Activated T-cell treated with anti-CD3 and anti-CD28 coated beads, Interleukin-2, amount 50 U/mL, for 72 hours (primary cell): ENCODE results near the gene NDUFS1. TPM values are rescaled to one million over a fixed set of nuclear protein-coding genes. Genes with fewer than 3 reads are reported as not detected.
A peak's percentile ranks its signal among the peaks of the same experiment; 100 is the strongest.
"Not testable (repeated sequence)": the region's sequence is repeated elsewhere in the genome, so short reads cannot be mapped to it uniquely, and the experiment has no call there.

ENCODE experiments used
- ATAC-seq, 2 donors: fragments of 150-1000 bp; cut with Tn5 transposase; replicated peaks in 1 of 2; 2 replicates each; pipeline ENCODE4 v1.10.0; 2021; ENCODE audit warnings: moderate library complexity in 2 of 2, mild to moderate bottlenecking in 1 of 2
- DNase-seq, 2 donors: peaks; one replicate each; pipeline ENCODE4 v3.0.0; 2021 to 2022; ENCODE audit warnings: mixed read lengths in 1 of 2
- H3K27ac Mint-ChIP-seq: one replicate; pipeline ENCODE4 v1.8.0; 2022; ENCODE audit warnings: mild to moderate bottlenecking, moderate library complexity, mixed read lengths
- H3K27me3 Mint-ChIP-seq: one replicate; pipeline ENCODE4 v1.8.0; 2022; ENCODE audit warnings: low read depth, mixed read lengths
- H3K36me3 Mint-ChIP-seq, 2 donors: one replicate each; pipeline ENCODE4 v1.8.0; 2022; ENCODE audit warnings: mixed read lengths in 2 of 2, mild to moderate bottlenecking in 1 of 2; ENCODE audit not compliant: insufficient read depth in 2 of 2
- H3K4me1 Mint-ChIP-seq: one replicate; pipeline ENCODE4 v1.8.0; 2022; ENCODE audit warnings: low read depth, mixed read lengths
- H3K4me3 Mint-ChIP-seq, 2 donors: one replicate each; pipeline ENCODE4 v1.8.0; 2022; ENCODE audit warnings: mild to moderate bottlenecking in 2 of 2, mixed read lengths in 2 of 2, moderate library complexity in 2 of 2
- H3K9me3 Mint-ChIP-seq, 2 donors: one replicate each; pipeline ENCODE4 v1.8.0; 2022; ENCODE audit warnings: mixed read lengths in 2 of 2
- total RNA-seq, 2 donors: library from RNA; stranded (reverse); gene quantifications; one replicate each; pipeline ENCODE4 v1.2.3, GENCODE V29; 2022

Gene NDUFS1
- total RNA-seq, 2 donors from 2014 or later = 72.2 to 90.2 TPM

DNA sequence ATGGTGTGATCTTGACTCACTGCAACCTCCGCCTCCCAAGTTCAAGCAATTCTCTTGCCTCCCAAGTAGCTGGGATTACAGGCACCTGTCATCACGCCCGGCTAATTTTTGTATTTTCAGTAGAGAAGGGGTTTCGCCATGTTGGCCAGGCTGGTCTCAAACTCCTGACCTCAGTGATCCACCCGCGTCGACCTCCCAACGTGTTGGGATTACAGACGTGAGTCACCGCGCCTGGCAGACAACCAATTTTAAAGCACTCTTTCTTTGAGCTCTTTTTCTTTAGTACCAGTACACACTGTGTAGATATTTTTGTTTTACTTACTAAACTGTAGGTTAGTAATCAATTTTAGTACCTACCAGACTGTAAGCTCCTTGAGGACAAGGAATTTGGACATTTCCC, 2.2 kb downstream of the NDUFS1 start:
- Mint-ChIP-seq H3K36me3 (peaks cover 12 to 22% of the 10 kb centered on the region in 2 donors), H3K27ac (peak overlapping the region; percentile 33), H3K4me1 (peaks cover 39% of the 10 kb centered on the region), H3K4me3 (peak overlapping the region in 1 of 2 donors; percentile 25)
- DNase-seq, H3K27me3 Mint-ChIP-seq, ATAC-seq, H3K9me3 Mint-ChIP-seq: not testable (repeated sequence)

DNA sequence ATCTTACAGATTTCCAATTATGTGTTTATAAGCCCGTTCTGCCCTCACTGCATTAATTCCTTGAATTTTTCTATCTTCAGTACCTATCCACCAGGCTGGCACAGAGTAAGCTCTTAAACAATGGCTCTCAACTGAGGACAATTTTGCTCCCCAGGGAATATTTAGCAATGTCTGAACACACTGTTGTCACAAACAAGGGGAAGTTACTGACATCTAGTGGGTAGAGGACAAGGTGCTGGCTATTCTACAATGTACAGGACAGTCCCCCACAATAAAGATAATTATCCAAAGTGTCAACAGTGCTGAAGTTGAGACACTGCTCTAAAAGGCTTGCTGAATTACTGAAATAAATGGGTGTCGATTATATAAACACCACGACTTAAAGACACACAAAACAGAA, 5.0 kb downstream of the NDUFS1 start:
- peaks cover 26% of the 10 kb centered on the region for H3K4me1 Mint-ChIP-seq
- no peak for DNase-seq
- H3K4me3 Mint-ChIP-seq = no peak overlapping the region
- no peak for ATAC-seq
- peaks cover 10 to 22% of the 10 kb centered on the region in 2 donors for H3K36me3 Mint-ChIP-seq
- no peaks in the 10 kb centered on the region for H3K9me3 Mint-ChIP-seq
- H3K27ac Mint-ChIP-seq = no peak overlapping the region
- H3K27me3 Mint-ChIP-seq = no peaks in the 10 kb centered on the region

- DNase-seq = no peak
- no peak for ATAC-seq
- H3K9me3 Mint-ChIP-seq = no peaks in the 10 kb centered on the region
- H3K4me1 Mint-ChIP-seq = peaks cover 6% of the 10 kb centered on the region
- no peaks in the 10 kb centered on the region for H3K27me3 Mint-ChIP-seq
- H3K36me3 Mint-ChIP-seq = peaks cover 10 to 22% of the 10 kb centered on the region in 2 donors
- peak overlapping the region; percentile 34 for H3K27ac Mint-ChIP-seq
- H3K4me3 Mint-ChIP-seq = no peak overlapping the region
These were observed 8.6 kb downstream of the NDUFS1 start for GRCh38 chr2:206150631-206151030.

- Mint-ChIP-seq H3K4me1 (peaks cover 6% of the 10 kb centered on the region), H3K4me3 (no peak overlapping the region)
- no peak for ATAC-seq
These were observed 9.1 kb downstream of the NDUFS1 start for GRCh38 chr2:206150168-206150567.

DNA sequence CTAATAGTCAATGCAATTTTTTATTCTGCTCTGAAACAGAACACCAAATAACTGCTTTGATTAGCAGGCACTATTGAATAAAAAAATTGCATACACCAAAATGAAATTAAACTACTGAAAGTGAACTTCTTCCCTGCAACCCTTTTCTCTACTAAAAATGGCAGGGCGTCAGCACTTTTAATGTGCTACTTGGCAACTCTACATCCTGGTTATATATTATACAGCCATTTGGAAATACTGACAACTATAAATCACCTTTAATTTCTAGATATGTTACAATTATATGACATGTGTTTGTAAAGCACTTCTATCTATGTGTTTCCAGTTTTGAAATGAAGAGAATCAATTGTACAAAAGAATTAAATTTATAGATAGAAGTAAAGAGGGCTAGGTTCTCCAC, 9.9 kb downstream of the NDUFS1 start:
- Mint-ChIP-seq H3K27me3 (no peaks in the 10 kb centered on the region), H3K36me3 (peaks cover 10 to 25% of the 10 kb centered on the region in 2 donors), H3K9me3 (no peaks in the 10 kb centered on the region), H3K4me1 (peaks cover 5% of the 10 kb centered on the region), H3K27ac (no peak overlapping the region), H3K4me3 (no peak overlapping the region)
- ATAC-seq = no peak
- no peak for DNase-seq

More at GRCh38 chr2:206150168-206150567, 9.1 kb downstream of the NDUFS1 start:
- Mint-ChIP-seq H3K27me3 (no peaks in the 10 kb centered on the region), H3K36me3 (peaks cover 10 to 22% of the 10 kb centered on the region in 2 donors), H3K27ac (peak overlapping the region; percentile 34), H3K9me3 (no peaks in the 10 kb centered on the region)
- DNase-seq = no peak

- Mint-ChIP-seq H3K4me3 (no peak overlapping the region), H3K36me3 (peaks cover 9 to 28% of the 10 kb centered on the region in 2 donors), H3K9me3 (no peaks in the 10 kb centered on the region), H3K4me1 (no peaks in the 10 kb centered on the region), H3K27me3 (no peaks in the 10 kb centered on the region), H3K27ac (no peak overlapping the region)
- no peak for ATAC-seq
- DNase-seq = no peak
These were observed 13.6 kb downstream of the NDUFS1 start for GRCh38 chr2:206145665-206146064.

GRCh38 chr2:206144383-206144782, 14.9 kb downstream of the NDUFS1 start:
- no peaks in the 10 kb centered on the region for H3K27me3 Mint-ChIP-seq
- no peaks in the 10 kb centered on the region for H3K4me1 Mint-ChIP-seq
- peak overlapping the region; percentile 46 for H3K27ac Mint-ChIP-seq
- no peak overlapping the region for H3K4me3 Mint-ChIP-seq
- H3K9me3 Mint-ChIP-seq = no peaks in the 10 kb centered on the region
- DNase-seq (no peak), ATAC-seq (no peak)
- H3K36me3 Mint-ChIP-seq = peaks cover 2 to 21% of the 10 kb centered on the region in 2 donors

- H3K27me3 Mint-ChIP-seq = no peaks in the 10 kb centered on the region
- DNase-seq (no peak), ATAC-seq (no peak)
- H3K27ac Mint-ChIP-seq = no peak overlapping the region
- no peaks in the 10 kb centered on the region for H3K9me3 Mint-ChIP-seq
- no peak overlapping the region for H3K4me3 Mint-ChIP-seq
- peaks cover 0 to 16% of the 10 kb centered on the region in 2 donors for H3K36me3 Mint-ChIP-seq
- no peaks in the 10 kb centered on the region for H3K4me1 Mint-ChIP-seq
These were observed 15.8 kb downstream of the NDUFS1 start for GRCh38 chr2:206143451-206143850.

GRCh38 chr2:206127656-206128055, 31.6 kb downstream of the NDUFS1 start:
- Mint-ChIP-seq H3K36me3 (peaks cover 2 to 17% of the 10 kb centered on the region in 2 donors), H3K4me1 (no peaks in the 10 kb centered on the region), H3K27ac (no peak overlapping the region), H3K27me3 (no peaks in the 10 kb centered on the region), H3K4me3 (no peak overlapping the region), H3K9me3 (no peaks in the 10 kb centered on the region)
- ATAC-seq = no peak
- DNase-seq = no peak

- Mint-ChIP-seq H3K4me3 (no peak overlapping the region), H3K36me3 (peaks cover 9 to 25% of the 10 kb centered on the region in 2 donors), H3K9me3 (peaks cover 0 to 2% of the 10 kb centered on the region in 2 donors), H3K27me3 (no peaks in the 10 kb centered on the region), H3K27ac (no peak overlapping the region), H3K4me1 (no peaks in the 10 kb centered on the region)
- no peak for ATAC-seq
- no peak for DNase-seq
These were observed 33.3 kb downstream of the NDUFS1 start for GRCh38 chr2:206125901-206126300.

DNA sequence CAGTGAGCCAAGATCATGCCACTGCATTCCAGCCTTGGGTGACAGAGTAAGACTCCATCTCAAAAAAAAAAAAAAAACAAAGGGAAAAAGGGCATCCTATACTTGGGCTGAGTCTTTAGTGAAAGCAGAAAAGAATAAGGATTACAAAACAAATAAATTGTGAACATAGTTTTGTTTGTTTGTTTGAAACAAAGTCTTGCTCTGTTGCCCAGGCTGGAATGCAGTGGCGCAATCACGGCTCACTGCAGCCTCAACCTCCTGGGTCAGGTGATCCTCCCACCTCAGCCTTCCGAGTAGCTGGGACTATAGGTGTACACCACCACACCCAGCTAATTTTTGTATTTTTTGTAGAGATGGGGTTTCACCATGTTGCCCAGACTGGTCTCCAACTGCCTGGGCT, 36.7 kb downstream of the NDUFS1 start:
- H3K4me3 Mint-ChIP-seq, H3K27me3 Mint-ChIP-seq, H3K9me3 Mint-ChIP-seq, DNase-seq, ATAC-seq, H3K27ac Mint-ChIP-seq, H3K4me1 Mint-ChIP-seq: not testable (repeated sequence)
- peaks cover 16 to 28% of the 10 kb centered on the region in 2 donors for H3K36me3 Mint-ChIP-seq

DNA sequence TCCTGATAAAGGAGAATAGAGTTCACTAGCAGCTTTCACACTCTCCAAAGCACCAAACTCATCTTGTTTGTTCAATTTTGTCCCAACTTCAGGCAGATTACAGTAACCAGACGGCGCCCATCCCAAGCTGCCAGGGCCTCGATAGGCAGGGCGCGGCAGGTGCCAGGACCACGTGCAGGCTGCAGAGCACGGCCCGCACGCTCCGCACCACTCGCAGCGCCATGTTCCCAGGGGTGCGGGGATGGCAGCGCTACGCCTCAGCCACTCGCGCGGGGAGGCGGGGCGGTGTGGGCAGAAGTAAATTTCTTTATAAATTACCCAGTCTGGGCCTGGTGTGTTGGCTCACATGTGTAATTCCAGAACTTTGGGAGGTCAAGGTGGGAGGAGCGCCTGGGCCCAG, 43.0 kb downstream of the NDUFS1 start:
- no peaks in the 10 kb centered on the region for H3K27me3 Mint-ChIP-seq
- DNase-seq (no peak), ATAC-seq (no peak)
- H3K27ac Mint-ChIP-seq = no peak overlapping the region
- no peaks in the 10 kb centered on the region for H3K4me1 Mint-ChIP-seq
- H3K9me3 Mint-ChIP-seq = peaks cover 0 to 6% of the 10 kb centered on the region in 2 donors
- no peak overlapping the region for H3K4me3 Mint-ChIP-seq
- peaks cover 11 to 21% of the 10 kb centered on the region in 2 donors for H3K36me3 Mint-ChIP-seq

GRCh38 chr2:206115026-206115578, 44.1 kb downstream of the NDUFS1 start:
- no peak for ATAC-seq

More at GRCh38 chr2:206115026-206115578, 44.1 kb downstream of the NDUFS1 start:
- Mint-ChIP-seq H3K4me1 (no peaks in the 10 kb centered on the region), H3K27ac (peak overlapping the region; percentile 27), H3K9me3 (peaks cover 0 to 2% of the 10 kb centered on the region in 2 donors), H3K27me3 (no peaks in the 10 kb centered on the region), H3K36me3 (peaks cover 4 to 14% of the 10 kb centered on the region in 2 donors), H3K4me3 (no peak overlapping the region)
- no peak for DNase-seq
